Activated CD4-positive, alpha-beta T cell treated with anti-CD3 and anti-CD28 coated beads, Interleukin-2, Interleukin-6, amounts not matched to agents 100 ng/mL and 50 ng/mL, durations not matched to agents 16 hours and 8 hours (primary cell): ENCODE measurements around the gene HLA-DRB5.
"Not testable (repeated sequence)": the region's sequence is repeated elsewhere in the genome, so short reads cannot be mapped to it uniquely, and the experiment has no call there.

Experiments used
- DNase-seq: peaks from one replicate; pipeline ENCODE4 v3.0.0-alpha.2; 2020

The HLA-DRB5 gene

DNA sequence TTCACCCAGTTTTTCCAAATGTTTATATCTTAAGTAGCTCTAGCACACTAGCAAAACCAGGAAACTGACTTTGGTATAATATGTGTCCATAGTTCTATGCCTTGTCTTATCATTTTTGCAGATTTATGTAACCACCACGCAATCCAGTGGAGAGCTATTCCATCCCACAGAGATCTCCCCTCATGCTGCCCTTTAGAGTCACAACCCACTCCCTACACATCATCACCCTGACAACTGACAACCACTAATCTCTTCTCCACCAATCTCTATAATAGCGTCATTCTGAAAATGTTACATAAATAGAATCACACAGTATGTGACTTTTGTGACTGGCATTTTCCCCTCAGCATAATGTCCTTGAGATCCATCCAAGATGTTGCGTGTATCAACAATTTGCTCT is 29.1 kb downstream of the HLA-DRB5 start:
- no peak for DNase-seq

- no peak for DNase-seq
These were observed 37.7 kb downstream of the HLA-DRB5 start for GRCh38 chr6:32492351-32492750.

DNA sequence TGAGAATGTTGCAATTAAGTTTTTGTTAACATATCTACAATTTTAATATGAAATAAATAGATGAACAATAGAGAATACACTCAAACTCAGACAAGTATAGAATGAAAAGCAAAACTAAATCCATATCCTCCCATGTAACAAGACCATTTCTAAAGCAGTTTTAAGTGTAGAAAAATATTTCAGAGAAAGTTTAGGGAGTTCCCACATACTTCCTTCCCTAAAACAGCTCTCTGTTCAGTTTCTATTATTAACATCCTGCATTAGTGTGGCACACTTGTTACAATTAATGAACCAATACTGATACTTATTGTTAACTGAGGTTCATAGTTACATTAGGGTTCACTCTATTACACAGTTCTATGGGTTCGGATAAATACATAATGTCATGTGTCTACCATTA is 38.4 kb downstream of the HLA-DRB5 start:
- no peak for DNase-seq

DNA sequence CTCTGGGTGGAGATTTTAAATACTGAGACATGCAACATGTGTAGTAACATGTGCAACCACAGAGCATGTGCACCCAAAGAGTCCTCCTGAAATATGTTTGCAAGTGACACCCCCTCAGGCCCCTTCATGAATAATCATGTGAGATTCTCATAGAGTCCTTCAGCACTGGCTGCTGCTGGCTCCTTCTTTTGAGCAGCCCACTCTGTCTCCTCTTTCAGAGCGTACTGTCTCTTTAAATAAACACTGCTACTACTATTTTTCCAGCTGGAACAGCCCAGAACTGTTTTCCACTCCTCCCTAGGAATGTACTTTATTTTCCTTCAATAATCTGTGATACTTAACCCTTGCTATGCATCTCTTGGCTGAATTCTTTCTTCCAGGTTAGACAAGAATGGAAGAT is 42.0 kb downstream of the HLA-DRB5 start:
- no peak for DNase-seq

DNA sequence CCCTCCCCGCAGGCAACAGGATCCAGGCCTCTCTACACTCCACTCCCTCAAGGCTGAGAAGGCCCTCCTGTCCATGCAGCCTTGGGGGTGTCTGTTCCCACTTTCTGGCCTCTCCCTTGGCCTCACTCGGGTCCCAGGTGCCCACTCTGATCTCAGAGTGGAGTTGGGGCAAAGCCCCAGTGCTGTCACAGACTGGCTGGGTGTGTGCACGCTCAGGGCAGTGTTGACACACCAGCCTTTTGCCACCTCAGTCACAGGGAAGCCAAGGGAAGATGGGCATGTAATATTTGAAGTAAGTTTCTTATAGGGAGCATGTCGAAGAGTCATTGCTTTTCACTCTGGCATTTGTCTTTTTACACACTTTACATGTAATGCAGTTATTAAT is 45.5 kb downstream of the HLA-DRB5 start:
- DNase-seq: no peak

DNA sequence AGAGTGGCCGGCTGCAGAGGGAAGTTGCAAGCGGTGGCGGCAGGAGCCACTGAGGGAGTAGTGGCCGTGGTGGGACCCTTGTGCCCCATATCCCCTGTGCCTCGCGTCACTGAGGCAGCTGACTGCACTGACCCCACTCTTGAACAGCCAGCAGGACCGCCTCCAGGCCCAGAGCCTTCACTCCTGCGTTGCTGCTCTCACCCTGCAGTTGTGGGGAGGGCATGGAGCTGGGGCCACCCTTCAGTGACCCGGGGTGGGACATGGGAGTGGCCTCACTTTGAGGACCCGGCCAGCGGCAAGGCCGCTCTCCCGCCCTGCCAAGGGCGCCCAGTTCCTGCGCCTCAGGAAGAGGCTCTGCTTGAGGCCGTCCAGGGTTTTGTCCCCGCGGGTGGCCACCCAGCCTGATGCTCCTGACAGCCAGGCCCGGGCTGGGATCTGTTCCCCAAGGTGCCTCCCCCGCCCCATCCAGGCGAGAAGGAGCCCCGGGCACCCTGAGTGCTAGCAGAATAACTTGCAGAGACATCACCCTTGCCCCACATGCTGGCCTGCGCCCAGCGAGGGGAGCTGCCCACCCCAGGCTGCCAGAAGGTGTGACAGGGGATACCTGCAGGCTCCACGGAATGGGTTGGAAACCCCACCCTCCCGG is 46.0 kb downstream of the HLA-DRB5 start:
- no peak for DNase-seq

DNA sequence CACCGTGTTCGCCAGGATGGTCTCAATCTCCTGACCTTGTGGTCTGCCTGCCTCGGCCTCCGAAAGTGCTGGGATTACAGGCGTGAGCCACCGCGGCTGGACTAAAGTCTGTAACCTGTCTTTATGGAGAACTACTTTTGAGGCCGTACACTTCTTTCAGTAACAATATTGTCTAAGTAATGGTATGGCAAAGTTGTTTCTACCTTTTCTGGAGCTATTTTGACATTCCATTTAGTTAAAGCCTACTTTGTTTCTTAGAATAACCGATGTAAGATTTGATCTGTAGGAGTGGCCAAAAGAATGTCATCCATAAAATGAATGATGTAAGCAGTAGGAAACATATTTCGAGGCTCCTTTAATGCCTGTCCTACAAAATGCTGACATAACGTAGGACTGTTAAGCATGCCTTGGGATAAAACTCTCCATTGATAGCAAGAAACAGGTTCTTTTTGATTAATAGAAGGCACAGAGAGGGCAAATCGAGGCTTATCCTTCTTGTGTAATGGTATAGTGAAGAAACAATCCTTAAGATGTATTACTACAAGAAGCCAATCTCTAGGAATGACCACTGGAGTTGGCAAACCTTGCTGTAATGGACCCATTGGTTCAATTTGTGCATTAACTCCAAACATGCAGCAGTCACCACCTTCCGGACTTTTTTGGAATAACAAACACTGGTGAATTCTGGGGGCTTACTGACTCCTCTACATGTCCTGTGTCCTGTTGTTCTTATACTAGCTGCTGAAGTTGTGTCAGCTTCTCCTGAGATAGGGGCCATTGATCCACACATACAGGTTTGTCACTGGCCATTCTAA is 54.5 kb downstream of the HLA-DRB5 start:
- DNase-seq: no peak

DNA sequence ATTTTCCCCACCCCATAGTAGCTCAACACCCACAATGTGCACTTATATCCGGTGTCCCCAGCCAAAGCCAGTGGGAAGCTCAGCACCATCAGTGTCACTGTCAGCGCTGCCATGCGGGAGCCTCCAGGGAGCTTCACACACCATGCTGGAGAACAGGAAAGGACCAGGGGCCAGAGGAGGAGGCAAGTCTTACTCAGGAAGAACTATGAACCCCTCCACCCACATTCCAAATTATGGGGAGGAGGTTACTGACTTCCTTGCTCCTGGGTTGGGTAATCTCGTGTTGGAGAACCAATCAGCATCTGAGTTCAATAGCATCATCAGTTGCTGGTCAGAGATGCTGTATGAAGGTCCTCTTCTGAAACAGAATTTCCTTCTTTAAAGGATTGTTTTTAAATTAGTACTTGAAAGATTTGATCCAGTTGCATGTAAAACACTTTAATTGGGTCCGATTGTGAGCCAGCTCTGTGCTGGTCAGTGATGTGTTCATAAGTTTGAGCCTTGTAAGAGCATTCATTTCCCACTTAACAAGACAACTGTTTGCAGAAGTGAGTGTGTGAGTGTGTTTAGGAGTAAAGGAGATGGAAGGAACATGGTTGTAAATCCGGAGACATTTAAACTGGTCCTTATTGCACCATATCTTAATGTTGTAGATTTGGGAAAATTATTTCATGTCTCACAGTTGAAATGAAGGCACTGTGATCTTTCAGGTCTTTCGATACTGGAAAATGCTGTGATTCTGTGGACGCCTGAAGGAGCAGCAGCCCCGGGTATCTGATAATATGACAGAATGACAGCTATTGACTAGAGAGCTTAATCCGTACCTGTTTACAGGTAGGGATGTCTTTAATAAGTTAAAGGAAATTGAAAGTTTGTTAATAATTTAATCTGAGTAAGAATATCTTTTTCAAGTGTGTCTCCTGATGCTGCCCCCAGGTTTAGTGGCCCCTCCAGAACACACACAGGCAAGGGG is 56.4 kb downstream of the HLA-DRB5 start:
- DNase-seq: not testable (repeated sequence)

- DNase-seq: no peak
These were observed 57.2 kb downstream of the HLA-DRB5 start for GRCh38 chr6:32472781-32473375.

- not testable (repeated sequence) for DNase-seq
These were observed 62.2 kb downstream of the HLA-DRB5 start for GRCh38 chr6:32467743-32468503.
